ENCODE data around the gene TPRG1.

Gene TPRG1, protein sequence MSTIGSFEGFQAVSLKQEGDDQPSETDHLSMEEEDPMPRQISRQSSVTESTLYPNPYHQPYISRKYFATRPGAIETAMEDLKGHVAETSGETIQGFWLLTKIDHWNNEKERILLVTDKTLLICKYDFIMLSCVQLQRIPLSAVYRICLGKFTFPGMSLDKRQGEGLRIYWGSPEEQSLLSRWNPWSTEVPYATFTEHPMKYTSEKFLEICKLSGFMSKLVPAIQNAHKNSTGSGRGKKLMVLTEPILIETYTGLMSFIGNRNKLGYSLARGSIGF

DNA sequence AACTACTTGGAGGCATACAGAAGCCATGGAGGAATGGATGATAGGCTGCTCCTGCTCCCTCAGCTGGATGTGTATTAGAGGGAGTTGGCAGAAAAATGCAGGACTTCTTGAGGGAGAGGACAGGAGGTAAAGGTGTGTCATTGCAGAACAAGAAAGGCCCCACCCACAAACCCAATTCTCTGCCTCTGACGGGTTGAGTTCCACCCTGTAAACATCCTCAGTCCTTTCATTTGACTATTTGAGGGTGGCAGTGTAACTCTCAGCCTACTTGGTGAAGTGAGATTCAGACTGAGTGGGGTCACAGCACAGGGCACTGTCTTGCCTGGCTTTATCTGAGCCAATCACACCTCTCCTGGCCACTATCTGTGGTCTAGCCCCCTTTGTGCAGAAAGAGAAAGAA lies at the start of gene TPRG1:
Gene TPRG1, plus strand, starts transcription at position 265 of the 400 bp plus-strand sequence. CDS start 35,414 bp downstream, outside the sequence.
- DNase-seq = peak; percentile 12

DNA sequence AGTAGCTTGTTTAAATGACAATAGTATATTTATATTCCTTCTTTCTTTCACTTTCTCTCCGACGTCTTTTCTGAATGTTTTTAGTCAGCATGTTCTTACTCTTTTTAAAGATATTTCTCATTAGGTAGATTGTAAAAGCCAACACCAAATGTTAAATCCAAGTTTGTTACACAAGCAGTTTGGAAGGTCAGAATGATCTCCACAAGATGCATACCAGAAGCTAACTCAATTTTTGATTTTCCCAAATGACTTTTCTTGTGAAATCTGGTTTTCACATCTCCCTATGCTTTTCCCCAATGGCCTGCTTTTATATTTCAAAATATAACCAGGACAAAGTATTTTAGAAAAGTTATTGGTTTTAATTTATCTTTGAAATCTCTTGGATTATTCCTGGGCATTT lies 49.7 kb upstream of the TPRG1 start:
- no peak for DNase-seq

DNA sequence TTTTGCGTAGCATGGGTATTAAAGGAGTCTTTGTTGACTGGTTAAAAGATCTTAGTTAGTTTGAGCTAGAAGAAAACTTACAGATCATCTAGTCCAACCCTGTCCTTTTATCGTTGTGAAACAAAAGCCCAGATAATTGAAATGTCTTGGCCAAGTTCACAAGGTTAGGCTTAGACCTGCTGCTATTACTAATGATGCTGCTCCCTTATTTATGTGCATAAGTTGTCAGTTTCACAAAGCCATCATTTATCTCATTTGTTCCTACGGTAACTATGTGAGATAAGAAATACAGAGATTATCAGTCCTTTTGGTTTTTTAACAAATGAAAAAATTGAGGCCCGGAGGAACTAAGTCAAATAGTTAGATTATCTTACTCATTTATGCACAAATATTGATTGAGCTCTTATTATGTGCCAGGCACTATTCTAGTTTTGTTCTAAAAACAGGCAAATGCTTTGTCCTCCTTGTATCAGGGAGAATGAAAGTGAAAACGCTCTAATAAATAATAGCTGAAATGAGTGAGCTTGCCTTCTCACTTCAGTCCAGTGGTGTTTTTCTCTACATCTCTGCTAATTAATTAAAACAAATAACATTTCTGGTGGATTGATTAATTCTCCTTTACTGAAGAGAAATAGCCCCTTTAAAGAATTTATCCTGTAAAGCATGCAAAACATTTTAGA lies 49.1 kb upstream of the TPRG1 start:
- DNase-seq = no peak

DNA sequence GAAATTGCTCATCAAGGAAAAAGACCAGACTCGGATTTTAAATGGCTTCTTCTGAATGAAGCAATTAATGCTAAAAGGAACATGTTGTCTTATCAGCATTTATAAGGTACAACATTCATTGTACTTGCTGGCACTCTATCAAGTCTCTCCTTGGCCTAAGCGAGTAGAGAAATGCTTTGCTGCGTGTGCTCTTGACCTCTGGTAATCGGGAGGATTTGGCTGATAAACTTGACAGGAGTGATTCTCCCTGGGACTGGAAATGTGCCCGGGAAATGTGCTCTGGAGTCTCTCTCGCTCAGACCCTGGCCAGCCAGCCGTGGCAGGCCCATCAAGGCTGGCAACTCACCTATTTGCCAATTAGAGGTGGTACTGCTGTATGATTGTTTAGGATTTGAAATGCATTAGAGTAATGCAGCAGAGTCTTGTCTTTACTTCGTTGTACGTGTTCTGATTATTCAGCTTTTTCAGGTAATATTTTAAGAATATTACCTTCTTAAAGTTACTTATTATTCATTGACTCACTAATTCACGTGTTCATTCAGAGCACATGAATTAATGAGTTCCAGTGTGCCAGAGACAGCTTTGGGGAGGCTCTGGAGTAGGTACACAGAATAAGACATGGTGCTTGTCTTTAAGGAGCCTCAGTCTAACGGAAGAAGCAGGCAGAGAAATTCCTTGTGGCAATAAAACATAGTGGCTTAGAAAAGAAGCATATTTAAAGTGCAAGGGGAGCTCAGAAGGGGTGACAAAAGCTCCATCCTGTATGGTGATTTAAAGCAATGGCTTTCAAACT lies 48.0 kb upstream of the TPRG1 start:
- DNase-seq = no peak

DNA sequence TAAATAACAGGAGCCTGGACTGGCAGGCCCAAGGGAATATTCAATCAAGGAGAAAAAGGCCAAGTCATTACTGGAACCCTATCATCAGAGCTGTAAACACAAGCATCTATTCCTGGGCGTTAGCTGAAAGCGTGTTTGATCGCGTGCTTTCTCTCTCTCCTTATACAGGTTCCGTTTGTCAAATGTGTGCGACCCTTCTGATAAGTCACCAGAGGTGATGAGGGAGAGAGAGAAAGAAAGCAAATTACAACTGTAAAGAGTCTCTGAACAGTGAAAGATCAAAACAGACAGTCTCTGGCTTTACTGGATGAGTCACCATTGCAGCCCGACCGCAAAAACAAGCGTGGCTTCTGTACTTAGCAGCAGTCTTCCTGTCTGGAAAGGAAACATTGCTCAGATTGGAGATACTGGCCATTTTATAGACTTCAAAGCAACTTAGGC lies 39.5 kb upstream of the TPRG1 start:
- DNase-seq = peak; percentile 78

DNA sequence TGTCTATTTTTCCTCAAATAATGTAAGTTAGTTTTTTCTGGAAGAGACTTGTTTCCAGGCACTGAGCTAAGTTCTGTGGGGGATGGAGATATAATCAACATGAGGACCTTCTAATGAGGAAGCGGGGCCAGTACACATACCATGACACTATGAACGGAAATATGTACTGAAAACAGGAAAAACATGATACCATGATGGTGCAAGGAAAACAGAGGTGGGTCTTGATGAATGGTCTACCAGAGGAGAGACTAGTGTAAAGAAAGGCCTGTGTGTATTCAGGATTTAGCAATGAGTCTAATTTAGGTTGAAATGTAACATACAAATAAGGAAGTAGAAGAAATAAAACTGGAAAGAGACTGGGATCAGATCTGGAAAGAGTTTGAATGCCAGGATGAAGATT lies 38.9 kb upstream of the TPRG1 start:
- no peak for DNase-seq

DNA sequence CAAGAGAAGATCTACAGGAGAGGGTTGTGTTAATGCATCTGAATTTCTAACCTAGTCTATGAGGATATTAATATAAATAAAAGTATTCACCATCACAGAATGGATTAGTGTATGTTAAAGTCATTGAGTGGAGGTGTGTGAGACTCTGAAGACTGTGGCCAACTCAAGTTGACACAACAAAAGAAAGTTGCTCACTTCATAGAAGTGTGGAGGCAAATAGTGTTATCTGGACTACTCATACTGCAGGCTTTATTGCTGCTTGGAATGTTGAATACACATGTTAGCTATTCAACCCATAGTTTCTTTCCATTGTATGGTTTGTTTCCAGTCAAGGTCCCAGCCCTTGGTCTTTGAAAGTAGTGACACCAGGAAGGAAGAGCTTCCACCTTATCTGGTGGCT lies 38.0 kb upstream of the TPRG1 start:
- DNase-seq = no peak

DNA sequence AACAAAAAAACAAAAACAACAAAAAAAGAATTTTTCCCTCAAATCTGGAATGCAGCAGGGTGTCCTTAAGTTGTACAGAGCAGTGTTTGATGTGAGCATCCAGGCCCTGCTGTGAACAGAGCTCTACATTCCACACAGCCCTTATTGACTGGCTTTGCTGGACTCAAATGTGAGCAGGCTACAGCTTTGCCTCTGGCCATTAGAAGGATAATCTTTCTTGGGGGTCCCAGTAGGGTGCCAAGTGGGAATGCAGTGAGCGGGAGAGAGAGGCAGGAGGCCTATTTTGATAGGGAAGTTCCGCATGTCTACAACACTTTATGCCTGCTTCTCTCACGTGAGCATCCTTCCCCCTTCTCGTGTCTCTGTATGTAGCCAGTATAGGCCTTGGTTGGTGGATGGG lies 34.4 kb upstream of the TPRG1 start:
- no peak for DNase-seq

DNA sequence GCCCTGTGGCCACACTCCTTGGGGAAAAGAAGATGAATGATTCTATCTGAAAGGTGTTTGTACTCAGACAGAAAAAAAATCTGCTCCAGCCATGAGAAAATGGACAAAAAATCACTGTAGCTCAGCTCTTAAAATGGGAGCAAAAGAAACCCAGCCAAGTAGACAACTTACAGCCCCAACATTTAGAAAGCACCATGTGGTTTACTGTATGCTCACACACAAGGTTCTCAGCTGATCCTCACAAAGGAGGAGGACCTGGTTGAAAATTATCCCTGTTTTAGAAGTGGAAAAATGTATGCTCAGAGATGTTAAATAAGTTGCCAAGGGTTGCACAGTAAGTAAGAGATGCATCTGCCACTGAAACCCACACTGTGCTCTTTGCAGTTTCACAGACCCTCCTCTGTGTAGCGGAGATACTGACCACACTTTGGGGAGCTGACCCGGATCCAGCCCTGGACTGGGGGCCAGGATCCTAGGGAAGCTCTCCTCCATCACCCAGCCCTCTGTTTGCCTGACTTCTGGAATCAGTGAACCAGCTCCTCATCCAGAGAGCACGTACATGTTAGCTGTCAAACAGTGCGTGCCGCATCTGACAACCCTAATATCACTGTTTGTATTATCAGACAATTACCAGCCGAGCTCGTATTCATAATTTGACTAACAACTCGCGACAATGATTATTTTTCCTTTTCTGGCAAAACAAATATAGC lies 32.7 kb upstream of the TPRG1 start:
- no peak for DNase-seq

DNA sequence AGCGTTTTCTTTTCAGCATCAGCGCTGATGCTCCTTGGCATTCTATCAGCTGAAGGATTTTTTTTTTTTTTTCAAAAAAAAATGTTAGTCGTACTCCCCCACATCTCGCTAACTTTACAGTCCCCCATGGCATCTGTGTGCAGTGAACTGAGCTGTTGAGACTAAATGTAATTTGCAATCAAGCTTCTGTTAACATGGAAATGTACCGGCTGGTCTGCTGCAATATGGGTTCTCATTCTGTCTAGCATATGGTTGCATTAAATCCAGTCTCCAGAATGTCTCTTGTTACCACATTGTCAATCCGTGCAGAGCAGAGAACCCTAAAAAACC lies 32.2 kb upstream of the TPRG1 start:
- no peak for DNase-seq

DNA sequence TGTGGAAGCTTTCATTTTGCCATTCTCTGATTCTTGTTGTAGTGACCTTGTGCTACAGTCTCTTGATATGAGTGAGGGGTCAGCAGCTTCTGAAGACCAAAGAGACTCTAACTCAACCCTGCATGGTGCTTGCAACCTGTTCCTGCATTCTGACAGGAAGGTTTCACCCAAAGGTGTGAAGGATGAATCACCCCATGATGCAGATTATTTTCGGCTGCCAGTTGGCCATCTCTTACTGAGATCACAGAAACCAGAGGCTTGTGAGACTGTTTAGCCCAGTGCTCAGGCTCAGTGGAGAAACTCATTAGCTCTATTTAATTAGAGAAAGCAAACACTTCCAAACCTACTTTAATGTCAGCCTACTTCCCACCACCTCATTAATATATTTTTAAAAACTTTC lies 29.2 kb upstream of the TPRG1 start:
- peak; percentile 57 for DNase-seq

DNA sequence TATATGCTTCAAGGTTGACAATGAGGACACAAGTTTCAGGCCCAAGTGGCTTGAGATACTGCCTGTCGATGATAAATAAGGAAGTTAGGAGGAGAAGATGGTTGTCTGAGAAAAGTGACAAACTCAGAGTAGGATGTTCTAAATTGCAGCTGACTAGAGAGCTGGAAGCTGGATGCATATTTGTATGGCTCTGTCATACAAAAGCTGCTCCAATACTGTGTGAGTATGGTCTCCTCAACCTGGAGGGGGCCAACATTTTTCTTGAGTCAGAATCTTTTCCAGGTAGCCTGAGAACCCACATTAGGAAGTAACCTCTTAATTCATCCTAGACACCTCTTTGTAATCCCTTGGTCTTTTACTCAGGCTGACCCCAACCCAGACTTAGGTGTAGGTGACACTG lies 28.4 kb upstream of the TPRG1 start:
- no peak for DNase-seq

DNA sequence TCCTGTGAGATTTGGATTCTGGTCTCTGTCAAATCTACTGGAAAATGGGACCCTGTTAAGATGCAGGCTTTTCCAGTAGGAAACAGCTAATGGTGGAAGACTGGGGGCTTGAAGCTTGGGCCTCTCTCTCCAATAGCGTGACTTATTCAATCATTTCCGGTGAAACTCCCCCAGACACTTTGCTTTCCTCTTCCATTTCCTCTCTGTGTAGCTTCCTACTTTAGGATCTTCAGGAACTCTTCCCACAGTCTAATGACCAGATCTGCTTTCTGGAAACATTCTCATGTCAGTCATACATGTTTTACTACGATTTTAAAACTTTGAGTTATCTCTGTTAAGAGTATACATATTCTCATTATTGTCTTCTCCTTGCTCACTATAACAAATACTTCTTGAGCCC lies 28.0 kb upstream of the TPRG1 start:
- no peak for DNase-seq

DNA sequence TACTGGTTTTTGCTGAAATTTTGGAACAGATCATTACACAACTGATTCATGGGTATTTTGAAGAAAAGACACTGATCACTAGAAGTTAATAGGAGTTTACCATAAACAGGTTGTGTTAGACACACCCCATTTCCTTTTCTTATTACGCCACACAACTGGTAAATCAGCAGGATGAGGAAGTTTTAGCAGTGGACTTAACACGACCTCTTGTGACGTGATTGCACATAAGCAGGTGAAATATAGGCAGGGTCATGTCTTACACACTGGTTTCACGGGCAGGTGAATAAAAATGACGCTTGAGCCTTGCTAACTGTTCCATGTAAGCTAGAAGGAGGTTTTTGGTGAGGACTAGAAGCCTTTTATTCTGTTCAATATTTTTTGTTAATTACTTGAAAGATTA lies 27.1 kb upstream of the TPRG1 start:
- DNase-seq = peak; percentile 41

DNA sequence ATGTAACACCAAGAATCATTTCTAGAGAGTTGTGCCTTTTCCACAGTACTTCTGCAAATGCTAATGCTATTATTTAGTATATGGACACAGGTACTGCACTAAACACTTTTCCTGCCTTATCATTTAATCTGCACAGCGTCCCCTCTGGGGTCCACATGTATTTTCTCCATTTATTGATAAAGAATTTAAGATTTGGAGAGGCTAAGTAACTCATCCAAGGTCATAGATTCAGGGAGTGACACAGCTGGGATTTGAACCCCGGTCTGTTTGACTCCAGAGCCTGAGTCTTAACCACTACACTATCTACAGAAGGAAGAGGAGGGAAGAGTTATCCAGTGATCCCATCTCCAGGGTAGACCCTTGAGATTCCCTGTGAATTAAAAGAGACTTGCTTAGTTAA lies 24.9 kb upstream of the TPRG1 start:
- no peak for DNase-seq

DNA sequence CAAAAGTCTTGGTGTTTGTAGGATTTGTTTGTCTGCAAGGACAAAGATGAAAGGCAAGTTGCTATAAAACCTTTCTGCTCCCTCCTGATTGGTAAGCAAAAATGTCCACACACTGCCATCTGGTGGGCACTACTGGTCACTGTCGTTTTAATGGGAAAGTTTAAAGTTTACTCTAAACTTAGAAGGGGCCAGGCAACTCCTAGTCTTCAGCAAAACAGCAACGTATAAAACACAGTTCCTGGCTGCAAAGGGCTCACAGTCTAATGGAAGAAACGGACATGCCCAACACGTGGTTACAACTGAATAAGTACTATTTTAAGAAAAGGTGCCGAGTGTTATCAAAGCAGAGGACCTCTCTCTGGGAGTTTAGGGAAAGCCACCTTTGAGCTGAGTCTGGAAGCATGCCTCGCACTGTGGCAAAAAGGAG lies 23.7 kb upstream of the TPRG1 start:
- peak; percentile 79 for DNase-seq

DNA sequence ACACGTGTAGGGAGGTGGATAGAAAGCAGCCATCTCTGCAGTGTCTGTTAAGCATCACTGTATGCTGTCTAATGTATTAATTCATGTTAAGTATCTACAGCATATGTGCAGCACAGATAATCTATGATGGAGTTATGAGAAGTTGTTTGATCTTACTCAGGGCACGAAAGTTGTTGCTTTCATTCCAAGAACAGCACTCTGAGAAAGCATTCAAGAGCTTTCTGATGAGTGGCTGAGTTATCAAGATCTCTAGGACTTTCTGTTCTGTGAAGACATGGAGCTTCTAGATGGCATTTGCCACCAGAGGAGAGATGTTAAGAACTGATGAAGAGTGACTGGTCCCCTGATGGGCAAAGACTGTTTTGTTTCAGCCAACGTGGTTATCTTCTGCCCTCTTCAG lies 22.6 kb upstream of the TPRG1 start:
- no peak for DNase-seq

DNA sequence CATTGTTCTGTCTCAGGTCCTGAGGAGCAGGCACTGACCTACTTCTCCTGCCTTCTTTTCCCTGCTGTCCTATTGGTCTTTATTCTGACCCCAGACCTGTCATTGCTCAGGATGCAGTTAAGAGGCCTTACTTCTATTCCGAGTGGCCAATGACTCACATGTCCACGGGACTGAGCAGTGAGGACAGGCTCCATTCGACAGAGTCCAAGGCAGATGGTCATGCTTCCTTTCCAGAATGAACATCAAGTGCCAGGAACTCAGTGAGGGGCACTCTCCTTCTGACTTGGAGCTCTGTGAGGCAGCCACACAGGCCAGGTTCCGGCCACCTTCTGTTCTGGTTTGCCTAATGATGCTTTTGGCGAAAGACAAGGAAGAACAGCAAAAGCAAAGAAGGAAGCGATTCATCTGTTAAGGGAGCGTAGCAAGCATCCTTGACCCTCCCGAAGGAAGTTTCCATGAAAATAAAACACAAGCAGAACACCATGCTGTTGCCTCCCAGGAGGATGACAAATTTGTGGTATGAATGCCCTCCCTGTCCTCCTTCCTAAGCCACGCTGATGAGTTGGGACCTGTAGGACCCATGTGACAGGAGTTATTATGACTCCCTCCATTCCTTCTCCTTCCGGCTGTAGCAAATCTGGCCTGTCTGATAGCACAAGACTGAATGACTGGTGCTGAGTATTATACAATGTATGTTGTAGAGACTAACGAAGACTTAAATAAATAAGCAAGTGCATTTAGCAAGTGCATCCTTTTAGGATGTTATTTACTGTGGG lies 14.4 kb upstream of the TPRG1 start:
- DNase-seq = no peak

DNA sequence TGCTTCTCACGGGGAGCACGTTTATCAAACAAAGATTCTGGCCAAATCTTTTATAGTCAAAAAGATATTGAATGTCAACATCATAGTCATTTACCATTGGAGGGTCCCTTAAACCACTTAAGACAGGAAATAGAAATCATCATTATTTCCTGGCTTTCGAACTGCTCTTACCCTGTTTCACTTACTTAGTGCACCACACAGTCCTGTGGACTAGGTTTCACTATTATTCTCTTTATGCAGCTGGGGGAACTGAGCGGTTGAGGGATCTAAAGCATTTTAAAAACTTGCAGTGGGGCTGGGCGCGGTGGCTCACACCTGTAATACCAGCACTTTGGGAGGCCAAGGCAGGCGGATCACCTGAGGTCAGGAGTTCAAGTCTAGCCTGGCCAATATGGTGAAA lies 13.7 kb upstream of the TPRG1 start:
- DNase-seq = no peak

DNA sequence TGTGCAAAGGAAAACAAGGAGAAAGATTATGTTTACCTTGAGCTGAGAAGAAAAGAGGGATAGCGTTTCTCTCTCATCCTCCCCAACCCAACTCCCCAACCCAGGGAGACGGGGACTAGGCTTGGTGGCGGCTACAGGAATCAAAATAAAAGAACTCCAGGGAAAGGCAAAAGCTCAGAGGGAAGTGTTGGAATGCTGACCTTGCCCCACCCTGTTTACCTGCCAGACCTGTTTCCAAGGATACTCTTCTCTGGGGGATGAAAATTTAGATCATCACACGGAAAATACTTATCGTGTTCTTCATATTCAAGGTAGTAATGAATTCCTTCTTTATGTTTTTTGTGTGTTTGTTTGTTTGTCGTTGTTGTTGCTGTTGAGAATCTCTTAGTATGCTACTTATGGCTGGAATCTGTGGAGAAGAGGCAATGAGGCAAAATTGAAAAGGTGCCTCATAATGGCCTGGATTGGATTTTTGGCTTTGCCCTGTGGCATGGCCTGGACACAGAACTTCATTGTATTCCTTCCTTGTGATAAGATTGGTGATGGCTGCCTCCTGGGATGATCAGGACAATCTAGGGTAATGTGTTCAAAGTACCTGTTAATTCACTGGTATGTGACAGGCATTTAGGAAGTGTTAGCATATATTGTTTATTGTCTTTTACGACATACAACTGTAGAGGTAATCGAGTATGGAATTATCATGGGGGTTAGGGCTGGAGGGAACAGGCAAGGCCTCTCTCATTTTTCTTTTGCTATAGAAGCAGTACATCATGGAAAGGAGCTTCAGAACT lies 11.1 kb upstream of the TPRG1 start:
- DNase-seq = no peak

DNA sequence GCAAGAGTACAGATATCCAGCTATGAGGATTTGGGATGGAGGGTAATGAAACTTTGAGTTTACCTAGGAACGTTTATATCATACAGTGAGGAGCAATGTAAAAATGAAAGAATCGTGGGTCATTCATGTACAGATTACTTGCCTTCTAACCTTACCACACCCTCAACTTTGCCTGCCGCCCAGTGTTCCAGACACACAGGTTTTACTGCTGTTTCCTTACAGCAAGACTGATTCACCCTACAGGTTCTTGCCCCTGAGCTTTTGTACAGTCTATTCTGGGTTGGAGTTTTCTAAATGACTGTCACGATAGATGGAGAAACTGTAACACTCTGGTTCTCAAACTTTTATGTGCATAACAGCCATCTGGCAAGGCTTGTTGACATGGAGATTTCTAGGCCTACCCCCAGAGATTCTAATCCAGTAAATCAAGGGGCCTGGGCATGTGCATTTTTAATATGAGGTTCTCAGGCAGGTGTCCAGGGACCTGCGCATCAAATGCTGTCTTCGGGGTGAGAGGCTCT lies 6.6 kb upstream of the TPRG1 start:
- DNase-seq = no peak

DNA sequence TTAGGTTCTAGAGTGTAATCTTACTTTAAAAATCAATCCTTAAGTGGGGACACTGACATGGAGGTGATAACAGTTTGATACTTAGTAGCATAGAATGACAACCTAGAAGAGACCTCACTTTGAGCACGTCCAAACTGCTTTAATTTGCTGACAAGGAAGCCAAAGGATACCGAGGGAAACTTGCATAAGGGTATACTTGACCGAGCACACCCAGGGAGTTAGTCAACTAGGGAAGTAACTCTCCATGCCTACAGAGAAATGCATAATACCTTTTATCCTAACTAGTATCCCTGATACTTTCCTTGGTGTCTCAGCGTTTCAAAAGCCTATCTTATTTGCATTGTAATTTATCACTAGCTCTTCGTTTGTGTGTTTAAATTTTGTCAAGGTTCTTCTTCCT lies 5.5 kb upstream of the TPRG1 start:
- no peak for DNase-seq

Data from CD4-positive, alpha-beta T cell treated with Interleukin-17A for 4 hours (primary cell).